Suprapubic skin (tissue), 4 donors: ENCODE data around the gene C16orf90. TPM values are rescaled to one million over a fixed set of nuclear protein-coding genes. Genes with fewer than 3 reads are reported as not detected.

Experiments
- DNase-seq, 2 donors: peaks; one replicate each; pipeline ENCODE4 v3.0.0-alpha.2; 2019; ENCODE audit warnings: low spot score in 2 of 2
- H3K27ac ChIP-seq: fragments of 200-600 bp; sonication (generic); one replicate; pipeline ENCODE4 v1.5.1; 2019
- H3K27me3 ChIP-seq: fragments of 200-600 bp; sonication (generic); one replicate; pipeline ENCODE4 v1.5.1; 2019
- H3K36me3 ChIP-seq: fragments of 200-600 bp; sonication (generic); one replicate; pipeline ENCODE4 v1.5.1; 2019
- H3K4me1 ChIP-seq: fragments of 200-600 bp; sonication (generic); one replicate; pipeline ENCODE4 v1.5.1; 2019
- H3K4me3 ChIP-seq: fragments of 200-600 bp; sonication (generic); one replicate; pipeline ENCODE4 v1.5.1; 2019; ENCODE audit warnings: mild to moderate bottlenecking
- H3K9me3 ChIP-seq: fragments of 200-600 bp; sonication (generic); one replicate; pipeline ENCODE4 v1.5.1; 2019
- EP300 ChIP-seq: sonication (generic); formaldehyde crosslinking; IDR thresholded peaks from one replicate; pipeline ENCODE4 v1.6.1; 2017; ENCODE audit warnings: antibody characterized with exemption
- POLR2A ChIP-seq, 2 donors: fragments of 450-650 bp; IDR thresholded peaks; one replicate each; pipeline ENCODE4 v1.6.1; 2017; ENCODE audit warnings: antibody characterized with exemption in 2 of 2, mild to moderate bottlenecking in 2 of 2, moderate library complexity in 2 of 2
- POLR2AphosphoS5 ChIP-seq, 3 donors: sonication (generic); formaldehyde crosslinking; IDR thresholded peaks; one replicate each; pipeline ENCODE4 v1.6.1; 2017; ENCODE audit warnings: antibody characterized with exemption in 3 of 3
- WGBS: methylation state at CpG from one replicate; pipeline ENCODE4 v1.1.5; 2018; 5-methylcytosine and 5-hydroxymethylcytosine counted together
- total RNA-seq, 4 donors: library from RNA; depleted of rRNA; stranded (reverse); fragments of >200 nt; gene quantifications; one replicate each; pipeline ENCODE4 v1.1.0, GENCODE V29; 2016
- TF ChIP-seq, protein P1 (sequence below), 2 donors: fragments of 200-600 bp in 1 of 2; fragments of 450-650 bp in 1 of 2; sonication (generic) in 1 of 2; IDR thresholded peaks; one replicate each; pipeline ENCODE4 v1.5.1; 2016 to 2019; ENCODE audit warnings: antibody characterized with exemption in 2 of 2, mild to moderate bottlenecking in 1 of 2, moderate library complexity in 1 of 2

Gene C16orf90, protein sequence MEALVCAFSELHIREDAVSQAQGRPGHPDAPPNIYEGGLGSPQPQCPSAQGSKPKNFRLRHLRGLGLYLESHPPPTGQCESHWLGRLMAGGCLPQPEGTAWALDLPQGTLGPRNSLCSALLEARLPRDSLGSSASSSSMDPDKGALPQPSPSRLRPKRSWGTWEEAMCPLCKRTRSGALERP
- total RNA-seq, result not detected

DNA sequence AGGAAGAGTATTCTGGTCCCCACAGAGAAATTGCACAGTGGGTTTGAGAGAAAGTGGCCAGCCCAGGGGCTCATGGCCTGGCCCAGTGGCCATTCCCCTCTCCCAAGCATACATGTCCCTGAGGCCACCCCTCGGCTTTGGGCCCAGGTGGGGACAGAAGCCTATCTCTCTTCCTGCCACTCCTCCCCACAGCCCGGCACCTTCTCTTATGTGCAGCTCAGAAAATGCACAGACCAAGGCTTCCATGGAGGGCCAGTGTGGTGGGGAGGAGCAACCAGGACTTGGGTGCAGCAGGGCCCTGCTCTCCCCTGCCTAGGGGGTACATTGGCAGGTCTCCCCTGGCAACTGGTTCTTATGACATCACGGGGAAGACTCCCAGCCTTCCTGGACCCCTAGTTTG is at the start of gene C16orf90:
TSS of gene C16orf90 (minus strand) at position 314 of the 400 bp plus-strand sequence. CDS start at position 246, 68 bp downstream.
- no peak within 1 kb of the TSS for H3K4me3 ChIP-seq
- 97% methylated on average over 3 of the region's 3 CpGs for WGBS
- no peaks in the 10 kb centered on the region for H3K4me1 ChIP-seq
- TF ChIP-seq EP300 (no peak), POLR2AphosphoS5 (IDR thresholded peaks at IDR 0.05) (no peak), POLR2A (IDR thresholded peaks at IDR 0.05) (no peak)
- TF ChIP-seq, protein P1, sequence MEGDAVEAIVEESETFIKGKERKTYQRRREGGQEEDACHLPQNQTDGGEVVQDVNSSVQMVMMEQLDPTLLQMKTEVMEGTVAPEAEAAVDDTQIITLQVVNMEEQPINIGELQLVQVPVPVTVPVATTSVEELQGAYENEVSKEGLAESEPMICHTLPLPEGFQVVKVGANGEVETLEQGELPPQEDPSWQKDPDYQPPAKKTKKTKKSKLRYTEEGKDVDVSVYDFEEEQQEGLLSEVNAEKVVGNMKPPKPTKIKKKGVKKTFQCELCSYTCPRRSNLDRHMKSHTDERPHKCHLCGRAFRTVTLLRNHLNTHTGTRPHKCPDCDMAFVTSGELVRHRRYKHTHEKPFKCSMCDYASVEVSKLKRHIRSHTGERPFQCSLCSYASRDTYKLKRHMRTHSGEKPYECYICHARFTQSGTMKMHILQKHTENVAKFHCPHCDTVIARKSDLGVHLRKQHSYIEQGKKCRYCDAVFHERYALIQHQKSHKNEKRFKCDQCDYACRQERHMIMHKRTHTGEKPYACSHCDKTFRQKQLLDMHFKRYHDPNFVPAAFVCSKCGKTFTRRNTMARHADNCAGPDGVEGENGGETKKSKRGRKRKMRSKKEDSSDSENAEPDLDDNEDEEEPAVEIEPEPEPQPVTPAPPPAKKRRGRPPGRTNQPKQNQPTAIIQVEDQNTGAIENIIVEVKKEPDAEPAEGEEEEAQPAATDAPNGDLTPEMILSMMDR (IDR thresholded peaks at IDR 0.05), result no peak
- H3K36me3 ChIP-seq, result no peaks in the 10 kb centered on the region
- H3K27me3 ChIP-seq, result no peaks in the 10 kb centered on the region
- no peaks in the 10 kb centered on the region for H3K9me3 ChIP-seq
- DNase-seq, result peak in 1 of 2 donors; percentile 38
- no peak within 1 kb of the TSS for H3K27ac ChIP-seq

DNA sequence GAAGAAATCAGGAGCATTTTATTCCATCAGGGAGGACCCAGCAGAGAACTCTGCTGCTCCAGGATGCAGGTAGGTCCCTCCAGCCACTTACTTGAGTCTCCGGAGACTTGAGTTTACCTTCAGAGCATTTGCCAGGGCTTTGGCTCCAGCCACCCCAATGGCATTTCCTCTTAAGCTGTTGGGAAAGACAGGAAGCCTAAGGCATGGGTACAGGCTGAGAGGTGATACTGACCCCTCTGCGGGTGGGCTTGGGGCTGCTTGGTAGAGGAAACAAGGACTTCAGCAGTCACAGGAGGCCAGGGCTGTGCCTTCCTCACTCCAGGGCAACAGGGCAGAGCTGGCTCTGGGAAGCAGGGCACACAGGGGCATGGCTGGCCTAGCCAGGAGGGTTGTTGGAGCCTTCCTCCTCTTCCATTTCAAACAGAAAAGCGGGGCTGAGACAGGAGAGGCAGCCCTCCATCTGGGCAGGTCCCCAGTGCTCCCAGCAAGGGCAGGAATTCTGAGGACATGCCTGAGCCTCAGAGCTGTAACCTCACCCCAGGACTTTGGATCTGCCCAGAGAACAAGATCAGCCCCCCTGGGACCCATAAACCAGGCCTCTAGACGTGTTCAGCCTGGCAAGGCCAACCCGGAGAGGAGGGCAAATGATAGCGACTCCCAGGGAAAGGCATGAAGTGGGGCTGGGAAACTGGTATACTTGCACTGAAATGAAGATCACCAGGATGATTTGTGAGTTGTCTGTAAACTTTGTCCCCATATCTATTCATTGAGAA is 47.5 kb upstream of the C16orf90 start:
- Histone ChIP-seq H3K4me1 (no peaks in the 10 kb centered on the region), H3K9me3 (no peaks in the 10 kb centered on the region), H3K36me3 (peaks cover 13% of the 10 kb centered on the region), H3K27ac (no peak overlapping the region), H3K4me3 (no peak overlapping the region), H3K27me3 (no peaks in the 10 kb centered on the region)
- TF ChIP-seq, protein P1 (IDR thresholded peaks at IDR 0.05), result no peak
- no peak for TF ChIP-seq POLR2AphosphoS5 (IDR thresholded peaks at IDR 0.05)
- TF ChIP-seq EP300, result no peak
- no peak for TF ChIP-seq POLR2A (IDR thresholded peaks at IDR 0.05)
- 66% methylated on average over 6 of the region's 6 CpGs for WGBS
- no peak for DNase-seq

DNA sequence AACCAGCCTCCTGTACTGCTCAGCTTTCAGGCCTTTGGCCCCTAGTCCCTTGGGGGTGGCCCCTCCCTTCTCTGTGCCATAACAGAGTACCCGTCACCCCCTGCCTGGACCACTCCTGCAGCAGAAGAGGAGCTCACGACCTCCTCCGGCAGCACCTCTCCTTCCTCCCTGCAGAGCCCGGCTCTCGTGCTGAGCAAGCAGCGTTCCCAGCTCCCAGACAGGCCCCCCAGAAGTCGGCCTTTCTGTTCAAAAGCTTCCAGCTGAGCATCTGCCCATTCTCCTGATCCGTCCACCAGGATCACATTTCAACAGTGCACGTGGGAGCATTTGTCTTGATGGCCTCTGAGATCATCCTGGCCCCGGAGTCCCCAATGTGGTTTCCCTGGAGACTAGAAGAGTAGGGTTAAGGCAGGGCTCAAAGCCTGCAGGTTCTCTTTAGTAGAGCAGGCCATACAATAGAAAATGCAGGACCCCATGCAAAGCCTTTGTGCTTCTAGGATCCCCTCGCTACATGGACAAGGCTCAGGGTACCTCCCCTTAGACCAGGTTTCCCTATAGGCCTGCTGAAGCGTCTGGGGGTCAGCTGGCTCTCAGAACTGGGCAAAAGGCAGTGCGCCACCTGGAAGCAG is 46.4 kb upstream of the C16orf90 start:
- H3K4me3 ChIP-seq, result no peak overlapping the region
- no peak overlapping the region for H3K27ac ChIP-seq
- TF ChIP-seq EP300, result no peak
- no peak for TF ChIP-seq POLR2A (IDR thresholded peaks at IDR 0.05)
- TF ChIP-seq POLR2AphosphoS5 (IDR thresholded peaks at IDR 0.05), result no peak
- TF ChIP-seq, protein P1 (IDR thresholded peaks at IDR 0.05), result no peak
- no peaks in the 10 kb centered on the region for H3K9me3 ChIP-seq
- H3K27me3 ChIP-seq, result no peaks in the 10 kb centered on the region
- DNase-seq, result no peak
- no peaks in the 10 kb centered on the region for H3K4me1 ChIP-seq
- WGBS, result 86% methylated on average over 13 of the region's 13 CpGs
- peaks cover 17% of the 10 kb centered on the region for H3K36me3 ChIP-seq

DNA sequence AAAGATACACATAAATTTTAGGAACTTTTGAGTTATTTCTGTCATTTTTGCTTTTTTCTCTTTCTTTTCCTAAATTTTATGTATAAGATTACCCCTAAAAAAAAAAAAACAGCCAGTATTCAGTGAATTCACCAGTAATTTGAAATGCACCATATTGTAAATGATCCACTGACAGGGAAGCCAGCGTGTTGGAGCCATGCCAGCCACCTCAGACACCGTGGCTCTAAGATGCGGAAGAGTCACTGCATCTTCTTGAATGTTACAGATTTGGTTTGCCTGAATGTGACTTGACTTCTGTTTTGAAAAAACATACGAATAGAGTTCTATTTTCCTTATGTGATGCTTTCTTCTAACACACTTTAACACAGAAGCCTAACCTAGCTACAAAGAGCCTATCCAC is 42.9 kb upstream of the C16orf90 start:
- H3K36me3 ChIP-seq, result peaks cover 42% of the 10 kb centered on the region
- 81% methylated on average over 4 of the region's 4 CpGs for WGBS
- no peak overlapping the region for H3K27ac ChIP-seq

More for the DNA sequence above, 42.9 kb upstream of the C16orf90 start:
- Histone ChIP-seq H3K9me3 (no peaks in the 10 kb centered on the region), H3K4me1 (no peaks in the 10 kb centered on the region), H3K27me3 (no peaks in the 10 kb centered on the region), H3K4me3 (no peak overlapping the region)
- no peak for DNase-seq
- no peak for TF ChIP-seq POLR2AphosphoS5 (IDR thresholded peaks at IDR 0.05)
- no peak for TF ChIP-seq POLR2A (IDR thresholded peaks at IDR 0.05)
- TF ChIP-seq EP300, result no peak
- TF ChIP-seq, protein P1 (IDR thresholded peaks at IDR 0.05), result no peak
